ENCODE results near the gene SYNPO.

SYNPO gene

GRCh38 chr5:150655221-150655620 lies 14.8 kb downstream of the SYNPO start:
- no peak for DNase-seq (ENCODE audit: extremely low spot score)
- ChIA-PET POLR2A (interaction anchor here (0.7 to 3.5 kb wide), 7 partner anchors 10 to 104 kb away, joined by 3 to 29 read pairs (median 3); partner anchors contain the start of gene DCTN4), CTCF (interaction anchor here (0.9 to 3.9 kb wide), 5 partner anchors 10 to 95 kb away, joined by 4 to 26 read pairs (median 7); partner anchors contain the start of genes RBM22 and SYNPO)
- no peak for TF ChIP-seq LEF1 (IDR thresholded peaks at IDR 0.05; ENCODE audit: borderline replicate concordance)

DNA sequence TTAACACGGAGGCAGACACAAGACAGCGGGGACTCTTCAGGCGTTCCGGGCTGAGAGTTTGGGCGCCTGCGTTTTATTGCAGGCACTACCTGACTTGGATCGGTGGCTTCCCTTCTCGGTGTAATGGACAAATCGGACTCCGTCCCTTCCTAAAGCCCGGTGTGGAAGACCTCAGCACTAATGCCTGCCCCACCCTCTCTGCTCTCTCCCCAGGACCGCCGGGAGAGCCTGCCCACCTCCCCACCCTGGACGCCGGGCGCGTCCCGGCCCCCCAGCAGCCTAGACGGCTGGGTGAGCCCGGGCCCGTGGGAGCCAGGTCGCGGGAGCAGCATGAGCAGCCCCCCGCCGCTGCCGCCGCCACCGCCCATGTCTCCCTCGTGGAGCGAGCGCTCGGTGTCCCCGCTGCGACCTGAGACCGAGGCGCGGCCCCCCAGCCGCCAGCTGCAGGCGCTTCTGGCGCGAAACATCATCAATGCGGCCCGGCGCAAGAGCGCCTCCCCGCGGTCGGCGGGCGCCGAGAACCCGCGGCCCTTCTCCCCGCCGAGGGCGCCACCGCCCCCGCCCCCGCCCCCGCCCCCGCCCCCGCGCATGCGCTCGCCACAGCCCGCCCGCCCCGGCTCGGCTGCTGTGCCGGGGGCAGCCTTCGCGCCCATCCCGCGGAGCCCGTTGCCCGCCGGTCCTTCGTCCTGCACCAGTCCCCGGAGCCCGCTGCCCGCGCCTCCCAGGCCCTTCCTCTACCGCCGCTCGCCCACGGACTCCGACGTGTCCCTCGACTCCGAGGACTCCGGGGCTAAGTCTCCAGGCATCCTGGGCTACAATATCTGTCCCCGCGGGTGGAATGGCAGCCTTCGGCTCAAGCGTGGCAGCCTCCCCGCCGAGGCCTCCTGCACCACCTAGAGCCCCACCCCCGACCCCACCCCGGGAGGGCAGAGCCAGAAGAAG lies 16.0 kb downstream of the SYNPO start:
- no peak for TF ChIP-seq ELF4 (IDR thresholded peaks at IDR 0.05)
- no peak for TF ChIP-seq NFRKB (IDR thresholded peaks at IDR 0.05)
- no peak for TF ChIP-seq CTBP1 (IDR thresholded peaks at IDR 0.05; ENCODE audit: borderline replicate concordance)
- no peak for TF ChIP-seq FOXA1 (IDR thresholded peaks at IDR 0.05)
- TF ChIP-seq L3MBTL2 (conservative IDR thresholded peaks at IDR 0.05) = peak; percentile 62
- DNase-seq (ENCODE audit: extremely low spot score) = peak; percentile 98
- POLR2A ChIA-PET = interaction anchor here (0.9 to 4.6 kb wide), 7 partner anchors 14 to 102 kb away, joined by 3 to 33 read pairs (median 6); partner anchors contain the start of genes DCTN4 and RBM22
- CTCF ChIA-PET = interaction anchor here (0.6 to 2.1 kb wide), 4 partner anchors 12 to 242 kb away, joined by 5 to 7 read pairs (median 6); partner anchors contain the start of gene RBM22

DNA sequence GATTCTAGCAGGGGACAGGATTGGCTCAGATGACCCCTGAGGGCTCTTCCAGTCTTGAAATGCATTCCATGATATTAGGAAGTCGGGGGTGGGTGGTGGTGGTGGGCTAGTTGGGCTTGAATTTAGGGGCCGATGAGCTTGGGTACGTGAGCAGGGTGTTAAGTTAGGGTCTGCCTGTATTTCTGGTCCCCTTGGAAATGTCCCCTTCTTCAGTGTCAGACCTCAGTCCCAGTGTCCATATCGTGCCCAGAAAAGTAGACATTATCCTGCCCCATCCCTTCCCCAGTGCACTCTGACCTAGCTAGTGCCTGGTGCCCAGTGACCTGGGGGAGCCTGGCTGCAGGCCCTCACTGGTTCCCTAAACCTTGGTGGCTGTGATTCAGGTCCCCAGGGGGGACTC lies 17.7 kb downstream of the SYNPO start:
- no peak for DNase-seq (ENCODE audit: extremely low spot score)
- ChIA-PET POLR2A (interaction anchor here (1.5 to 4.6 kb wide), 4 partner anchors 10 to 97 kb away, joined by 3 to 33 read pairs (median 18); partner anchors contain the start of gene RBM22), CTCF (interaction anchor here (1.0 to 1.1 kb wide), 2 partner anchors 97 kb away, joined by 3 to 7 read pairs; no protein-coding TSS in a partner anchor)
- TF ChIP-seq FOXA1 (IDR thresholded peaks at IDR 0.05) (no peak), NFRKB (IDR thresholded peaks at IDR 0.05) (no peak), LEF1 (IDR thresholded peaks at IDR 0.05; ENCODE audit: borderline replicate concordance) (no peak), FOXM1 (IDR thresholded peaks at IDR 0.05; ENCODE audit: borderline replicate concordance) (no peak), ZNF384 (IDR thresholded peaks at IDR 0.05) (no peak), BHLHE40 (IDR thresholded peaks at IDR 0.05; ENCODE audit: borderline replicate concordance) (no peak), ELF4 (IDR thresholded peaks at IDR 0.05) (no peak), HDGF (IDR thresholded peaks at IDR 0.05; ENCODE audit: borderline replicate concordance) (no peak), FOXK2 (IDR thresholded peaks at IDR 0.05) (no peak), ARNT (IDR thresholded peaks at IDR 0.05) (no peak), CTBP1 (IDR thresholded peaks at IDR 0.05; ENCODE audit: borderline replicate concordance) (no peak), PKNOX1 (IDR thresholded peaks at IDR 0.05) (no peak), L3MBTL2 (conservative IDR thresholded peaks at IDR 0.05) (no peak), TARDBP (IDR thresholded peaks at IDR 0.05) (no peak), SUZ12 (IDR thresholded peaks at IDR 0.05) (no peak), SP1 (IDR thresholded peaks at IDR 0.05) (no peak)

DNA sequence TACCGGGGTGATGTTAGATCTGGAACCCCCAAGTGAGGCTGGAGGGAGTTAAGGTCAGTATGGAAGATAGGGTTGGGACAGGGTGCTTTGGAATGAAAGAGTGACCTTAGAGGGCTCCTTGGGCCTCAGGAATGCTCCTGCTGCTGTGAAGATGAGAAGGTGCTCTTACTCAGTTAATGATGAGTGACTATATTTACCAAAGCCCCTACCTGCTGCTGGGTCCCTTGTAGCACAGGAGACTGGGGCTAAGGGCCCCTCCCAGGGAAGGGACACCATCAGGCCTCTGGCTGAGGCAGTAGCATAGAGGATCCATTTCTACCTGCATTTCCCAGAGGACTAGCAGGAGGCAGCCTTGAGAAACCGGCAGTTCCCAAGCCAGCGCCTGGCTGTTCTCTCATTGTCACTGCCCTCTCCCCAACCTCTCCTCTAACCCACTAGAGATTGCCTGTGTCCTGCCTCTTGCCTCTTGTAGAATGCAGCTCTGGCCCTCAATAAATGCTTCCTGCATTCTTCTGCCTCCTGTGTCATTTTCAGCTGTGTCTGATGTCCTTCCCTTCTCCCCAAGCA lies 18.3 kb downstream of the SYNPO start:
- CTCF ChIA-PET = interaction anchor here (0.6 to 1.1 kb wide), 2 partner anchors 97 to 99 kb away, joined by 3 read pairs; no protein-coding TSS in a partner anchor
- POLR2A ChIA-PET = interaction anchor here (1.5 to 4.6 kb wide), 2 partner anchors 10 to 42 kb away, joined by 3 to 33 read pairs; partner anchors contain the start of gene RBM22
- no peak for DNase-seq (ENCODE audit: extremely low spot score)
- TF ChIP-seq FOXA1 (IDR thresholded peaks at IDR 0.05) (no peak), SUZ12 (IDR thresholded peaks at IDR 0.05) (no peak), TARDBP (IDR thresholded peaks at IDR 0.05) (no peak), HDGF (IDR thresholded peaks at IDR 0.05; ENCODE audit: borderline replicate concordance) (no peak), SP1 (IDR thresholded peaks at IDR 0.05) (no peak), L3MBTL2 (conservative IDR thresholded peaks at IDR 0.05) (no peak), NFRKB (IDR thresholded peaks at IDR 0.05) (no peak), FOXK2 (IDR thresholded peaks at IDR 0.05) (no peak), ELF4 (IDR thresholded peaks at IDR 0.05) (no peak), ARNT (IDR thresholded peaks at IDR 0.05) (no peak), CTBP1 (IDR thresholded peaks at IDR 0.05; ENCODE audit: borderline replicate concordance) (no peak), BHLHE40 (IDR thresholded peaks at IDR 0.05; ENCODE audit: borderline replicate concordance) (no peak), FOXM1 (IDR thresholded peaks at IDR 0.05; ENCODE audit: borderline replicate concordance) (no peak), ZNF384 (IDR thresholded peaks at IDR 0.05) (no peak), LEF1 (IDR thresholded peaks at IDR 0.05; ENCODE audit: borderline replicate concordance) (no peak), PKNOX1 (IDR thresholded peaks at IDR 0.05) (no peak)

DNA sequence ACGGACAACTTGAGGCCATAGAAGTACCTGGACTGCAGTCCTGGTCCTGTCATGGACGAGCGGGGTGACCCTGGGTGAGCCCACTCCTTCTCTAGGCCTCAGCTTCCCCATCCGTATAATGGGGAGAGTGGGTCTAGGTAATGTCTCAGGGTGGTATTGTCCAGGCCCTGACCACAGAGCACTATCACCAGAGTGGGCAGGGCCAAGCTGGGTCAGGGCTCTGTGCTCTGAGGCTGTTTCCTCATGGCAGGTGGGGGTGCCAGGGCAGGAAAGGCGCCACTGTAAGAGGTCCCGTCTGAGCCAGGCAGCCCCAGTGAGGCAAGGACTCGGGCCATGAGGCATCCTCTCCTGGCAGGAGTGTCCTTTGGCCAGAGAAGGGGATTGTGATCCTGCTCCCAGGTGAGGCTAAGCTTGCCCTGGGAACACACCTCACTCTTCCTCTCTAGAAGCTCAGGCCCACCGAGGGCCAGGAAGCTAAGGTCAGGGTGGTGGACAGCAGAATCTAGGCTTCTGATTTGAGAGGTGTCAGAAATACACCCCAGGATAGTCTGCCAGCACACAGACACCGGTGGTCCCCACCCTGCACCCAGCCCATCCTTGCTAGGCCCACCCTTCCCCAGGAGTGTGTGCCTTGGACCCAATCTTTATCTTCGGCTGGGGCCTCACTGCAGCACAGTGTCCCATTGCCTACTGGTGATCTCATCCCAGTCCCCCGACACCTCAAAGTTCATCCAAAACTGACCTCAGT lies 19.1 kb downstream of the SYNPO start:
- TF ChIP-seq SUZ12 (IDR thresholded peaks at IDR 0.05) = no peak
- no peak for TF ChIP-seq FOXM1 (IDR thresholded peaks at IDR 0.05; ENCODE audit: borderline replicate concordance)
- TF ChIP-seq FOXA1 (IDR thresholded peaks at IDR 0.05) = no peak
- no peak for TF ChIP-seq PKNOX1 (IDR thresholded peaks at IDR 0.05)
- no peak for TF ChIP-seq SP1 (IDR thresholded peaks at IDR 0.05)
- TF ChIP-seq ELF4 (IDR thresholded peaks at IDR 0.05) = no peak
- TF ChIP-seq NFRKB (IDR thresholded peaks at IDR 0.05) = no peak
- no peak for TF ChIP-seq ZNF384 (IDR thresholded peaks at IDR 0.05)
- no peak for TF ChIP-seq ARNT (IDR thresholded peaks at IDR 0.05)
- no peak for TF ChIP-seq LEF1 (IDR thresholded peaks at IDR 0.05; ENCODE audit: borderline replicate concordance)
- no peak for TF ChIP-seq HDGF (IDR thresholded peaks at IDR 0.05; ENCODE audit: borderline replicate concordance)
- TF ChIP-seq TARDBP (IDR thresholded peaks at IDR 0.05) = no peak
- no peak for TF ChIP-seq BHLHE40 (IDR thresholded peaks at IDR 0.05; ENCODE audit: borderline replicate concordance)
- no peak for DNase-seq (ENCODE audit: extremely low spot score)
- CTCF ChIA-PET = interaction anchor here (0.6 kb wide), 1 partner anchor 100 kb away, joined by 3 read pairs; no protein-coding TSS in a partner anchor
- POLR2A ChIA-PET = interaction anchor here (4.6 kb wide), 1 partner anchor 41 kb away, joined by 33 read pairs; the partner anchor contains the start of gene RBM22
